GM12878 (cell line): ENCODE data around the gene DPEP1. TPM values are rescaled to one million over a fixed set of nuclear protein-coding genes. Genes with fewer than 3 reads are reported as not detected.

ENCODE experiments used
- ATAC-seq: fragments of 200-7000 bp; cut with Tn5 transposase; 3 replicates; pipeline ENCODE4 v1.9.1; 2020; ENCODE audit warnings: mild to moderate bottlenecking, moderate library complexity
- BruUV-seq: library from RNA; stranded (reverse); fragments of 400-500 nt; replicated peaks from 2 replicates; lab custom pipeline; 2021; lab: Mats Ljungman, UMichigan
- CTCF ChIA-PET: fragments of 300-600 bp; sonication (Branson Sonifier 250); formaldehyde crosslinking; extraction: SDS; loops from one replicate; lab custom pipeline; 2021; ENCODE audit warnings: inconsistent platforms; lab: Yijun Ruan, JAX
- POLR2A ChIA-PET: fragments of 350-600 bp; formaldehyde crosslinking; extraction: SDS; loops from one replicate; lab custom pipeline; 2021; ENCODE audit warnings: inconsistent platforms; lab: Charles Lee
- RAD21 ChIA-PET: fragments of 300-600 bp; sonication (Branson Sonifier 250); formaldehyde crosslinking; loops from one replicate; lab custom pipeline; 2023; ENCODE audit warnings: antibody characterized with exemption; ENCODE audit not compliant: unreplicated experiment; lab: Charles Lee
- SMC1A ChIA-PET: fragments of 300-600 bp; sonication (Branson Sonifier 250); formaldehyde crosslinking; loops from one replicate; lab custom pipeline; 2023; ENCODE audit not compliant: unreplicated experiment, uncharacterized antibody; lab: Charles Lee
- DNase-seq: peaks from one replicate; pipeline ENCODE4 v3.0.0-alpha.2; 2011; ENCODE audit warnings: low read depth, low spot score
- FAIRE-seq: peaks from 3 replicates; lab custom pipeline; 2011; peaks lifted over from hg19 to GRCh38; lab: Jason Lieb, UNC
- H2AFZ ChIP-seq: 2 replicates; pipeline ENCODE4 v1.6.0; 2011; ENCODE audit warnings: low read depth, low read length, control low read depth; ENCODE audit not compliant: control insufficient read depth
- H3K27ac ChIP-seq: 2 replicates; pipeline ENCODE4 v1.5.1; 2011; ENCODE audit warnings: control low read depth; ENCODE audit not compliant: control insufficient read depth, insufficient read depth
- H3K27me3 ChIP-seq, 2 experiments: replicated peaks in 1 of 2; 2 replicates each; pipeline versions ENCODE4 v1.6.0 to v1.6.1; 2011; ENCODE audit warnings: low read length in 1 of 2; ENCODE audit not compliant: control insufficient read depth in 2 of 2, insufficient read depth in 2 of 2
- H3K36me3 ChIP-seq, 2 experiments: 2 replicates each; pipeline ENCODE4 v1.5.1; 2011; ENCODE audit warnings: low read length in 1 of 2; ENCODE audit not compliant: control insufficient read depth in 2 of 2, insufficient read depth in 2 of 2
- H3K4me1 ChIP-seq: 2 replicates; pipeline ENCODE4 v1.6.1; 2011; ENCODE audit warnings: mild to moderate bottlenecking, low read length, moderate library complexity, mixed read lengths; ENCODE audit not compliant: control insufficient read depth, insufficient read depth
- H3K4me2 ChIP-seq: 2 replicates; pipeline ENCODE4 v1.6.0; 2011; ENCODE audit warnings: control low read depth; ENCODE audit not compliant: control insufficient read depth, insufficient read depth
- H3K4me3 ChIP-seq: fragments of 200-600 bp; sonication (generic); 2 replicates; pipeline ENCODE4 v1.5.1; 2016
- H3K79me2 ChIP-seq: 2 replicates; pipeline ENCODE4 v1.6.0; 2011; ENCODE audit warnings: low read length; ENCODE audit not compliant: control insufficient read depth, insufficient read depth
- H3K9ac ChIP-seq: 2 replicates; pipeline ENCODE4 v1.8.0; 2011; ENCODE audit warnings: low read length, control low read depth, mixed read lengths; ENCODE audit not compliant: control insufficient read depth, insufficient read depth
- H3K9me3 ChIP-seq: replicated peaks from 3 replicates; pipeline ENCODE4 v1.5.1; 2011; ENCODE audit warnings: mild to moderate bottlenecking, low read length; ENCODE audit not compliant: control insufficient read depth, insufficient read depth
- H4K20me1 ChIP-seq: 2 replicates; pipeline ENCODE4 v1.6.0; 2011; ENCODE audit not compliant: control insufficient read depth, insufficient read depth
- ATF2 ChIP-seq: IDR thresholded peaks from 2 replicates; pipeline ENCODE4 v1.6.1; 2012; ENCODE audit warnings: low read length, inconsistent platforms
- BACH1 ChIP-seq: fragments of 450-650 bp; IDR thresholded peaks from 2 replicates; pipeline ENCODE4 v1.6.1; 2017; ENCODE audit warnings: mild to moderate bottlenecking, borderline replicate concordance
- CREB1 ChIP-seq: IDR thresholded peaks from 2 replicates; pipeline ENCODE4 v1.6.1; 2012; ENCODE audit warnings: low read depth, mild to moderate bottlenecking, inconsistent platforms
- KAT2A ChIP-seq: conservative IDR thresholded peaks from 2 replicates; pipeline ENCODE4 v1.6.1; 2011; ENCODE audit warnings: low read depth, low read length; ENCODE audit not compliant: control insufficient read depth
- MYC ChIP-seq: IDR thresholded peaks from 2 replicates; pipeline ENCODE4 v1.6.1; 2011; ENCODE audit warnings: mild to moderate bottlenecking, low read length, moderate library complexity, inconsistent platforms; ENCODE audit not compliant: insufficient read depth, insufficient replicate concordance, insufficient read length, severe bottlenecking
- NBN ChIP-seq: fragments of 450-650 bp; IDR thresholded peaks from 2 replicates; pipeline ENCODE4 v1.6.1; 2016
- NR2F1 ChIP-seq: fragments of 450-650 bp; conservative IDR thresholded peaks from 2 replicates; pipeline ENCODE4 v1.6.1; 2017; ENCODE audit warnings: mild to moderate bottlenecking
- PML ChIP-seq: IDR thresholded peaks from 2 replicates; pipeline ENCODE4 v1.6.1; 2012; ENCODE audit warnings: low read length, inconsistent platforms
- RAD21 ChIP-seq: IDR thresholded peaks from 2 replicates; pipeline ENCODE4 v1.6.1; 2011; ENCODE audit warnings: mild to moderate bottlenecking, low read depth, low read length, moderate library complexity; ENCODE audit not compliant: insufficient read depth
- RAD51 ChIP-seq: fragments of 450-650 bp; IDR thresholded peaks from 2 replicates; pipeline ENCODE4 v1.6.1; 2016; ENCODE audit warnings: moderate library complexity, mild to moderate bottlenecking, inconsistent platforms
- RUNX3 ChIP-seq: IDR thresholded peaks from 2 replicates; pipeline ENCODE4 v1.6.1; 2012; ENCODE audit warnings: low read length, inconsistent platforms
- TAF1 ChIP-seq: IDR thresholded peaks from 2 replicates; pipeline ENCODE4 v1.6.1; 2011; ENCODE audit warnings: mild to moderate bottlenecking, low read depth, low read length, borderline replicate concordance
- YBX1 ChIP-seq: fragments of 450-650 bp; IDR thresholded peaks from 2 replicates; pipeline ENCODE4 v1.6.1; 2016; ENCODE audit warnings: antibody characterized with exemption
- WGBS: methylation state at CpG from one replicate; pipeline ENCODE4 v1.1.6; 2016; ENCODE audit warnings: low lambda C conversion rate; ENCODE audit not compliant: insufficient replicate concordance, insufficient coverage; ENCODE audit errors: missing lambda C conversion rate; 5-methylcytosine and 5-hydroxymethylcytosine counted together
- in situ Hi-C: fragments of 300-500 bp; cut with MboI; formaldehyde crosslinking; loops from 9 replicates; pipeline ENCODE4 v1.14.3; 2018; ENCODE audit warnings: mixed read lengths
- intact Hi-C: fragments of 100-400 bp; cut with micrococcal nuclease; formaldehyde crosslinking; loops from one replicate; pipeline ENCODE4 v1.14.2; 2022; ENCODE audit not compliant: unreplicated experiment
- polyA plus RNA-seq, 11 experiments: library from polyadenylated mRNA; depleted of rRNA in 4 of 11; unstranded in 6 of 11; stranded (reverse) in 5 of 11; fragments of >200 nt; fragmentation: Nextera tagmentation in 4 of 11; fragmentation: Illumina TruSeq in 1 of 11; extraction: Ambion mirVana in 4 of 11; extraction: Trizol in 1 of 11; gene quantifications; 1 replicate in 1 of 11; 2 replicates in 10 of 11; pipeline versions ENCODE4 v1.2.1 to v1.2.3, GENCODE V29; 2011 to 2016; ENCODE audit warnings: inconsistent platforms in 2 of 11, missing spikeins in 2 of 11, low read depth in 1 of 11
- total RNA-seq, 4 experiments: library from RNA; depleted of rRNA in 3 of 4; stranded (reverse); fragments of >200 nt in 3 of 4; fragmentation: Illumina TruSeq in 1 of 4; extraction: Trizol in 1 of 4; gene quantifications; 2 replicates each; pipeline versions ENCODE4 v1.2.1 to v1.2.3, GENCODE V29; 2013 to 2021

The DPEP1 gene
- total and polyA plus RNA-seq, 10 of the 15 experiments (the other 5 are each of a cell fraction or from before 2014, with no cell fraction given): not detected

DNA sequence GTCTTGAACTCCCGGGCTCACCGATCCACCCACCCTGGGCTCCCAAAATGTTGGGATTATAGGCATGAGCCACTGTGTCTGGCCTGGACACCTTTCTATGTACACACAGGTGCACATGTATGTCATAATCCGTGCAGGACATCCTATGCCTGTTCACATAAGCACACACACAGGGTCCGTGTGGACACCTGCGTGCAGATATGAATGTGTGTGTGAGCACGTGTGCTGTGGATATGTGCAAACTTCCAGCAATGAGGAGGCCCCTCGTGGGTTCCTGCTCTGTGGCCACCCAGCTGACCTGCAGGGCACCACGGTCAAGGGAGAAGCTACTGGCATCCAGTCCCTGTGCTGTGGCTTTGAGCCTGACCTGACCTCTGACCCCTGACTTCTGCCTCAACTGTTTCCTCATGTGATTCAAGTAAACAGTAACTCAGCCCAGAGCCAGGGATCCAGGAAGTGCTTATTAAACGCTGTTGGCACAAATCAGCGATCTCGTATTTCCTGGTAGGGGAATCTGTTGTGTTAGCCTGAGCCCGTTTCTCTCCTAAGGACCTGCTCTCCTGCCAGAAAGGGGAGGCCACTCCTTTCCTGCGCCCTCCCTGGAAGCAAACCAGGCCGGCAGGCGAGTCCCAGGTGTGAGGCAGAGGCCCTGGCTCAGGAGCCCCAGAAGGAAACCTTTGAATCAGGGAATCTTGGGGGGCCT, 31.4 kb upstream of the DPEP1 start:
- H3K4me1 ChIP-seq: no peaks in the 10 kb centered on the region
- TF ChIP-seq RAD51: no peak
- 0 out of 2 replicates have a peak, but pooled peaks have one; percentile 22 for TF ChIP-seq NR2F1
- TF ChIP-seq, all 136 proteins: peak for 1
- Histone ChIP-seq H3K4me3 (no peak overlapping the region), H3K27me3 (no peaks in the 10 kb centered on the region), H3K27ac (no peak overlapping the region), H3K4me2 (no peak overlapping the region), H2AFZ (no peak overlapping the region), H3K9me3 (no peaks in the 10 kb centered on the region; the same call in 2 of the 3 replicates), H4K20me1 (no peaks in the 10 kb centered on the region), H3K36me3 (no peaks in the 10 kb centered on the region), H3K9ac (no peak overlapping the region), H3K79me2 (no peaks in the 10 kb centered on the region)
- ChIA-PET CTCF (no interaction called here), POLR2A (no interaction called here), RAD21 (no interaction called here), SMC1A (no interaction called here)
- 43% methylated on average over 15 of the region's 15 CpGs for WGBS
- intact Hi-C loops (no loop called here), in situ Hi-C loops (no loop called here)
- DNase-seq: no peak
- no peak for ATAC-seq
- BruUV-seq: no TSS peak
- no peak for FAIRE-seq

DNA sequence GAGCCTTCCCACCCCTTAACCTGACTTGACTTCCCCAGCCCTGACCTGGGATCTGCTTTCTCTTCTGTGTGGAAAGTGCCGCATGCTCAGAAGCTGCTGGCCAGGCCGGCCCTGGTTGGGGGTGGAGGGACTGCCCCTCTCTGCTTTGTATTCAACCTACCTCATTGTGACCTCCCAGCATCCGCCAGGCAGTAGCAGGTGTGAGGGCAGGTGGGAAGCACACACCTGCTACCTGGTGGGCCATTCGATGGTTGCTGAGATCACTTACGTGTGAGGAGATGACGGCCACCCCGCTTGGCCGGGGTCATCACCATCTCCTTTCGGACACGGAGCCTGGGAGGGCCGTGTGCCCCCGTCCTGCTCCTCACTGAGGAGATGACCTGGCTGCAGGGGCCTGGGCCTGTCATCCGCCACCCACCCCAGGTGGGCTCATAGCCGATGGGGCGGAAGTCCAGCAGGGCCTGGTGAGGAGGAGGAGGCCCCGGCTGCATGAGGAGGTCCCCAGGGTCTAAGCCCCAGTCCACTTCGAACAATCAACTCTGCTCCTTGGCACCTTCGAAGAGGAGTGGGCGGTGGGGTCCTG, 30.7 kb upstream of the DPEP1 start:
- TF ChIP-seq YBX1 (no peak), KAT2A (no peak), CREB1 (no peak), NBN (no peak), MYC (no peak), RAD21 (no peak), TAF1 (no peak), BACH1 (no peak), ATF2 (no peak), RUNX3 (no peak), PML (no peak)
- TF ChIP-seq, all 136 proteins: peak for 0
- 77% methylated on average over 19 of the region's 19 CpGs for WGBS
- intact Hi-C loops (no loop called here), in situ Hi-C loops (no loop called here)
- no peak overlapping the region for H3K4me3 ChIP-seq
- ChIA-PET RAD21 (no interaction called here), SMC1A (no interaction called here), POLR2A (no interaction called here), CTCF (no interaction called here)
- no peak overlapping the region for H2AFZ ChIP-seq
- ATAC-seq (no peak), FAIRE-seq (no peak), DNase-seq (no peak)
- no peak overlapping the region for H3K4me2 ChIP-seq
- H3K27me3 ChIP-seq: no peaks in the 10 kb centered on the region
- H3K9ac ChIP-seq: no peak overlapping the region
- no peaks in the 10 kb centered on the region for H3K79me2 ChIP-seq
- BruUV-seq: no TSS peak
- H3K36me3 ChIP-seq: no peaks in the 10 kb centered on the region
- H4K20me1 ChIP-seq: no peaks in the 10 kb centered on the region
- no peaks in the 10 kb centered on the region for H3K4me1 ChIP-seq
- no peak overlapping the region for H3K27ac ChIP-seq
- H3K9me3 ChIP-seq: no peaks in the 10 kb centered on the region; the same call in 2 of the 3 replicates
